Vagina (tissue), 2 donors: Measurements from ENCODE around the gene ARHGAP26.

Source experiments
- POLR2A ChIP-seq, 2 donors: fragments of 450-650 bp; IDR thresholded peaks; one replicate each; pipeline ENCODE4 v1.6.1; 2017; ENCODE audit warnings: antibody characterized with exemption in 2 of 2, mild to moderate bottlenecking in 2 of 2, moderate library complexity in 2 of 2
- POLR2AphosphoS5 ChIP-seq, 2 donors: sonication (generic); formaldehyde crosslinking; IDR thresholded peaks; one replicate each; pipeline ENCODE4 v1.9.0; 2017; ENCODE audit warnings: antibody characterized with exemption in 2 of 2, mild to moderate bottlenecking in 2 of 2, low read depth in 1 of 2; ENCODE audit not compliant: insufficient read depth in 1 of 2
- TF ChIP-seq, protein P1 (sequence below), 3 experiments: fragments of 450-650 bp in 2 of 3; fragments of 200-600 bp in 1 of 3; sonication (generic) in 1 of 3; IDR thresholded peaks; one replicate each; pipeline ENCODE4 v1.5.1; 2017 to 2019; ENCODE audit warnings: antibody characterized with exemption in 3 of 3, mild to moderate bottlenecking in 2 of 3, moderate library complexity in 2 of 3

DNA sequence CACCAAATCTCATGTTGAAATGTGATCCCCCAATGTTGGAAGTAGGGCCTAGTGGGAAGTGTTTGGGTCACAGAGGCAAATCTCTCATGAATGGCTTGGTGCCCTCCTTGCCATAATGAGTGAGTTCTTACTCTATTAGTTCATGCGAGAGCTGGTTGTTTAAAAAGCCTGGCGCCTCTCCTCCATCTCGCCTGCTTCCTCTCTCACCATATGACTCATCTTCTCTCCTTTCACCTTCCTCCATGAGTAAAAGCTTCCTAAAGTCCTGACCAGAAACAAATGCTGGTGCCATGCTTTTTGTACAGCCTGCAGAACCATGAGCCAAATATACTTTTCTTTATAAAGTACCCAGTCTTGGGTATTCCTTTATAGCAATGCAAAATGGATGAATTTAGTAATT lies 20.9 kb upstream of the ARHGAP26 start:
- TF ChIP-seq, protein P1, sequence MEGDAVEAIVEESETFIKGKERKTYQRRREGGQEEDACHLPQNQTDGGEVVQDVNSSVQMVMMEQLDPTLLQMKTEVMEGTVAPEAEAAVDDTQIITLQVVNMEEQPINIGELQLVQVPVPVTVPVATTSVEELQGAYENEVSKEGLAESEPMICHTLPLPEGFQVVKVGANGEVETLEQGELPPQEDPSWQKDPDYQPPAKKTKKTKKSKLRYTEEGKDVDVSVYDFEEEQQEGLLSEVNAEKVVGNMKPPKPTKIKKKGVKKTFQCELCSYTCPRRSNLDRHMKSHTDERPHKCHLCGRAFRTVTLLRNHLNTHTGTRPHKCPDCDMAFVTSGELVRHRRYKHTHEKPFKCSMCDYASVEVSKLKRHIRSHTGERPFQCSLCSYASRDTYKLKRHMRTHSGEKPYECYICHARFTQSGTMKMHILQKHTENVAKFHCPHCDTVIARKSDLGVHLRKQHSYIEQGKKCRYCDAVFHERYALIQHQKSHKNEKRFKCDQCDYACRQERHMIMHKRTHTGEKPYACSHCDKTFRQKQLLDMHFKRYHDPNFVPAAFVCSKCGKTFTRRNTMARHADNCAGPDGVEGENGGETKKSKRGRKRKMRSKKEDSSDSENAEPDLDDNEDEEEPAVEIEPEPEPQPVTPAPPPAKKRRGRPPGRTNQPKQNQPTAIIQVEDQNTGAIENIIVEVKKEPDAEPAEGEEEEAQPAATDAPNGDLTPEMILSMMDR (IDR thresholded peaks at IDR 0.05): no peak
- no peak for TF ChIP-seq POLR2AphosphoS5 (IDR thresholded peaks at IDR 0.05; ENCODE audit: insufficient read depth in 1 of 2, low read depth in 1 of 2)
- no peak for TF ChIP-seq POLR2A (IDR thresholded peaks at IDR 0.05)
